H9 (cell line): Measurements from ENCODE around the gene DCTN2. TPM values are rescaled to one million over a fixed set of nuclear protein-coding genes. Genes with fewer than 3 reads are reported as not detected.
A peak's percentile ranks its signal among the peaks of the same experiment; 100 is the strongest.

Experiments
- DNase-seq: peaks from one replicate; pipeline ENCODE4 v3.0.0-alpha.2; 2017
- H2AFZ ChIP-seq: one replicate; pipeline ENCODE4 v1.6.1; 2013; ENCODE audit warnings: mild to moderate bottlenecking, low read length, control low read depth, moderate library complexity
- H2AK5ac ChIP-seq: 2 replicates; pipeline ENCODE4 v1.6.1; 2013; ENCODE audit warnings: low read length, control low read depth, mixed read lengths; ENCODE audit not compliant: insufficient read length
- H2BK120ac ChIP-seq: one replicate; pipeline ENCODE4 v1.6.1; 2013; ENCODE audit warnings: low read depth, mild to moderate bottlenecking, low read length, control low read depth, inconsistent platforms; ENCODE audit not compliant: poor library complexity, severe bottlenecking
- H2BK12ac ChIP-seq: 2 replicates; pipeline ENCODE4 v1.6.1; 2013; ENCODE audit warnings: low read length, control low read depth, mixed read lengths, low read depth; ENCODE audit not compliant: insufficient read length
- H2BK15ac ChIP-seq: 2 replicates; pipeline ENCODE4 v1.6.1; 2013; ENCODE audit warnings: low read depth, low read length, control low read depth
- H2BK20ac ChIP-seq: one replicate; pipeline ENCODE4 v1.6.1; 2013; ENCODE audit warnings: low read depth, mild to moderate bottlenecking, low read length, control low read depth, inconsistent platforms; ENCODE audit not compliant: poor library complexity, severe bottlenecking
- H2BK5ac ChIP-seq: 2 replicates; pipeline ENCODE4 v1.6.1; 2013; ENCODE audit warnings: low read length, control low read depth, mixed read lengths; ENCODE audit not compliant: insufficient read length
- H3K14ac ChIP-seq: 2 replicates; pipeline ENCODE4 v1.6.1; 2013; ENCODE audit warnings: low read length, control low read depth; ENCODE audit not compliant: insufficient read depth
- H3K18ac ChIP-seq: 2 replicates; pipeline ENCODE4 v1.6.1; 2013; ENCODE audit warnings: low read depth, mild to moderate bottlenecking, mixed read lengths, low read length, control low read depth; ENCODE audit not compliant: insufficient read length
- H3K23ac ChIP-seq: 2 replicates; pipeline ENCODE4 v1.6.1; 2013; ENCODE audit warnings: low read length, control low read depth, mixed read lengths, low read depth; ENCODE audit not compliant: insufficient read length
- H3K23me2 ChIP-seq: 2 replicates; pipeline ENCODE4 v1.6.1; 2013; ENCODE audit warnings: low read depth, mild to moderate bottlenecking, mixed read lengths, low read length, control low read depth; ENCODE audit not compliant: insufficient read length, poor library complexity, severe bottlenecking
- H3K27ac ChIP-seq: 2 replicates; pipeline ENCODE4 v1.5.1; 2013; ENCODE audit warnings: low read length, control low read depth, mixed read lengths, low read depth; ENCODE audit not compliant: insufficient read length
- H3K27me3 ChIP-seq: 2 replicates; pipeline ENCODE4 v1.6.1; 2013; ENCODE audit warnings: low read length, control low read depth, inconsistent platforms; ENCODE audit not compliant: insufficient read depth
- H3K4ac ChIP-seq: 2 replicates; pipeline ENCODE4 v1.6.1; 2013; ENCODE audit warnings: low read depth, mild to moderate bottlenecking, control low read depth, inconsistent platforms, low read length, moderate library complexity
- H3K4me1 ChIP-seq: 2 replicates; pipeline ENCODE4 v1.6.1; 2013; ENCODE audit warnings: low read length, control low read depth, inconsistent platforms; ENCODE audit not compliant: insufficient read depth
- H3K4me2 ChIP-seq: 2 replicates; pipeline ENCODE4 v1.6.1; 2013; ENCODE audit warnings: low read length, control low read depth, mixed read lengths; ENCODE audit not compliant: insufficient read length, insufficient read depth
- H3K56ac ChIP-seq: 2 replicates; pipeline ENCODE4 v1.6.1; 2013; ENCODE audit warnings: low read depth, mild to moderate bottlenecking, mixed read lengths, low read length, control low read depth; ENCODE audit not compliant: insufficient read length
- H3K79me1 ChIP-seq: 2 replicates; pipeline ENCODE4 v1.6.1; 2013; ENCODE audit warnings: low read depth, mild to moderate bottlenecking, moderate library complexity, low read length, control low read depth, inconsistent platforms; ENCODE audit not compliant: insufficient read depth, poor library complexity, severe bottlenecking
- H3K79me2 ChIP-seq: 2 replicates; pipeline ENCODE4 v1.6.1; 2013; ENCODE audit warnings: low read length, control low read depth, inconsistent platforms; ENCODE audit not compliant: insufficient read depth
- H3K9ac ChIP-seq: 2 replicates; pipeline ENCODE4 v1.6.1; 2013; ENCODE audit warnings: low read length, control low read depth, mixed read lengths; ENCODE audit not compliant: insufficient read length; ENCODE audit errors: extremely low read depth
- H3K9me3 ChIP-seq: one replicate; pipeline ENCODE4 v1.6.1; 2013; ENCODE audit warnings: low read depth, low read length, inconsistent platforms; ENCODE audit not compliant: control insufficient read depth
- H3T11ph ChIP-seq: one replicate; pipeline ENCODE4 v1.6.1; 2013; ENCODE audit warnings: mild to moderate bottlenecking, low read length, control low read depth, inconsistent platforms
- H4K20me1 ChIP-seq: one replicate; pipeline ENCODE4 v1.6.1; 2013; ENCODE audit not compliant: control insufficient read depth, insufficient read length, insufficient read depth
- H4K5ac ChIP-seq: 2 replicates; pipeline ENCODE4 v1.6.1; 2013; ENCODE audit warnings: low read depth, mild to moderate bottlenecking, mixed read lengths, low read length, control low read depth; ENCODE audit not compliant: insufficient read length
- H4K8ac ChIP-seq: replicated peaks from 2 replicates; pipeline ENCODE4 v1.6.1; 2013; ENCODE audit warnings: low read length, control low read depth, mixed read lengths, low read depth; ENCODE audit not compliant: insufficient read length
- H4K91ac ChIP-seq: 2 replicates; pipeline ENCODE4 v1.6.1; 2013; ENCODE audit warnings: low read depth, mild to moderate bottlenecking, moderate library complexity, mixed read lengths, low read length, control low read depth; ENCODE audit not compliant: insufficient read length
- H3K27ac Mint-ChIP-seq, 3 experiments: 2 replicates in 2 of 3; 3 replicates in 1 of 3; pipeline ENCODE4 v1.8.0; 2020 to 2021; ENCODE audit warnings: mixed read lengths in 3 of 3, mild to moderate bottlenecking in 1 of 3, moderate library complexity in 1 of 3
- H3K27me3 Mint-ChIP-seq: 2 replicates; pipeline ENCODE4 v1.8.0; 2021; ENCODE audit warnings: low read depth, mild to moderate bottlenecking, moderate library complexity, mixed read lengths
- H3K36me3 Mint-ChIP-seq, 3 experiments: 2 replicates in 2 of 3; 3 replicates in 1 of 3; pipeline ENCODE4 v1.8.0; 2020 to 2021; ENCODE audit warnings: low read depth in 3 of 3, mixed read lengths in 3 of 3; ENCODE audit not compliant: insufficient read depth in 1 of 3
- H3K4me1 Mint-ChIP-seq, 2 experiments: 2 replicates each; pipeline ENCODE4 v1.8.0; 2020; ENCODE audit warnings: mixed read lengths in 2 of 2
- H3K4me3 Mint-ChIP-seq, 2 experiments: 2 replicates in 1 of 2; 3 replicates in 1 of 2; pipeline ENCODE4 v1.8.0; 2020 to 2021; ENCODE audit warnings: mild to moderate bottlenecking in 2 of 2, mixed read lengths in 2 of 2, moderate library complexity in 1 of 2
- H3K9me3 Mint-ChIP-seq, 2 experiments: 2 replicates in 1 of 2; 3 replicates in 1 of 2; pipeline ENCODE4 v1.8.0; 2020; ENCODE audit warnings: mild to moderate bottlenecking in 2 of 2, mixed read lengths in 2 of 2, moderate library complexity in 1 of 2
- CTCF ChIP-seq: fragments of 200-600 bp; sonication (generic); conservative IDR thresholded peaks from 3 replicates; pipeline ENCODE4 v1.8.0; 2021; ENCODE audit warnings: antibody characterized with exemption, mild to moderate bottlenecking
- WGBS: extraction: QIAGEN DNeasy Blood & Tissue Kit; methylation state at CpG from one replicate; pipeline ENCODE4 v1.1.7; 2013; ENCODE audit warnings: missing lambda C conversion rate, low lambda C conversion rate, mixed read lengths; ENCODE audit not compliant: insufficient read length; ENCODE audit errors: extremely low coverage; 5-methylcytosine and 5-hydroxymethylcytosine counted together
- total RNA-seq: library from RNA; stranded (reverse); gene quantifications from 2 replicates; pipeline ENCODE4 v1.2.1, GENCODE V29; 2021

The DCTN2 gene
- total RNA-seq, 1 experiment from 2014 or later = 97.7 TPM

GRCh38 chr12:57547288-57548012 lies 458 bp upstream of the DCTN2 start:
- no peaks in the 10 kb centered on the region for H3K9me3 Mint-ChIP-seq
- Histone ChIP-seq H3K4me1 (peaks cover 11% of the 10 kb centered on the region), H3K18ac (no peak overlapping the region), H2AK5ac (no peak overlapping the region), H3K4ac (no peak overlapping the region), H3K79me1 (peaks cover 14% of the 10 kb centered on the region), H3K27ac (no peak overlapping the region), H4K5ac (no peak overlapping the region), H3K27me3 (no peaks in the 10 kb centered on the region; the same call in 1 of the 2 replicates), H3K23ac (no peak overlapping the region), H3K79me2 (no peaks in the 10 kb centered on the region; the same call in 1 of the 2 replicates), H2BK20ac (no peak overlapping the region), H2BK15ac (no peak overlapping the region), H3K14ac (no peak overlapping the region), H4K8ac (no peak overlapping the region), H3K4me2 (peak overlapping the region; percentile 73), H3K56ac (no peak overlapping the region), H3T11ph (no peak overlapping the region), H2BK120ac (no peak overlapping the region), H4K20me1 (no peaks in the 10 kb centered on the region), H4K91ac (no peak overlapping the region), H2AFZ (no peak overlapping the region), H2BK12ac (no peak overlapping the region), H3K23me2 (peaks cover 16% of the 10 kb centered on the region), H3K9ac (no peak overlapping the region), H2BK5ac (no peak overlapping the region), H3K9me3 (no peaks in the 10 kb centered on the region)
- H3K27ac Mint-ChIP-seq = no peak overlapping the region; a peak in 1 of 7 replicates
- no peak for TF ChIP-seq CTCF
- H3K4me1 Mint-ChIP-seq = peaks cover 40 to 50% of the 10 kb centered on the region in 2 experiments
- no CpG with 5 or more reads among the region's 9 CpGs for WGBS
- no peak for DNase-seq
- H3K27me3 Mint-ChIP-seq = peaks cover 22% of the 10 kb centered on the region
- H3K36me3 Mint-ChIP-seq = peaks cover 0 to 12% (median 9%) of the 10 kb centered on the region in 3 experiments; a peak in 5 of 7 replicates
- peak overlapping the region; percentile 98 to 99 for H3K4me3 Mint-ChIP-seq
